GM13976 (cell line): Measurements from ENCODE around the gene CACHD1.
"Not testable (repeated sequence)": the region's sequence is repeated elsewhere in the genome, so short reads cannot be mapped to it uniquely, and the experiment has no call there.

Experiments used
- DNase-seq: peaks from one replicate; pipeline ENCODE4 v3.0.0; 2012; ENCODE audit warnings: low spot score
- CTCF ChIP-seq: IDR thresholded peaks from 2 replicates; pipeline ENCODE4 v1.5.1; 2012; ENCODE audit warnings: borderline replicate concordance, mild to moderate bottlenecking; ENCODE audit not compliant: insufficient read depth; ENCODE audit errors: extremely low read depth, missing control alignments, control extremely low read depth
- in situ Hi-C: fragments of 300-500 bp; cut with MboI; formaldehyde crosslinking; loops from one replicate; pipeline ENCODE4 v1.12.0; 2022; ENCODE audit warnings: low sequenced_read_pairs, mixed read lengths, inconsistent platforms; ENCODE audit not compliant: unreplicated experiment

CACHD1 gene

GRCh38 chr1:64505232-64505943 is 35.5 kb downstream of the CACHD1 start:
- in situ Hi-C loops, result no loop called here
- TF ChIP-seq CTCF, result no peak
- peak; percentile 32 for DNase-seq

- DNase-seq, result no peak
- in situ Hi-C loops, result no loop called here
- no peak for TF ChIP-seq CTCF
Observed at GRCh38 chr1:64505944-64506655, 36.2 kb downstream of the CACHD1 start.

GRCh38 chr1:64508629-64509028 is 38.7 kb downstream of the CACHD1 start:
- in situ Hi-C loops, result no loop called here
- no peak for TF ChIP-seq CTCF
- no peak for DNase-seq

GRCh38 chr1:64511044-64511443 is 41.1 kb downstream of the CACHD1 start:
- in situ Hi-C loops, result no loop called here
- DNase-seq, result no peak
- no peak for TF ChIP-seq CTCF

- in situ Hi-C loops, DNase-seq: not testable (repeated sequence)
Observed at GRCh38 chr1:64512206-64512605, 42.3 kb downstream of the CACHD1 start.

- DNase-seq, result no peak
- TF ChIP-seq CTCF, result no peak
- in situ Hi-C loops, result no loop called here
Observed at GRCh38 chr1:64513545-64513944, 43.6 kb downstream of the CACHD1 start.

- no peak for DNase-seq
- in situ Hi-C loops, result no loop called here
- no peak for TF ChIP-seq CTCF
Observed at GRCh38 chr1:64514197-64514765, 44.4 kb downstream of the CACHD1 start.
